HG03066 (cell line): ENCODE results near the gene PRTFDC1.
"Not testable (repeated sequence)": the region's sequence is repeated elsewhere in the genome, so short reads cannot be mapped to it uniquely, and the experiment has no call there.

Experiments used
- ATAC-seq: cut with Tn5 transposase; IDR thresholded peaks from one replicate; pipeline ENCODE4 v1.9.1; 2021; ENCODE audit warnings: low read depth; ENCODE audit not compliant: unreplicated experiment

The PRTFDC1 gene

GRCh38 chr10:24952143-24952706 is at the start of gene PRTFDC1:
PRTFDC1 (minus strand) TSS chr10:24952606; CDS start chr10:24952575, 31 bp downstream.
- ATAC-seq: peak; percentile 30

- ATAC-seq: no peak
Observed at GRCh38 chr10:24998044-24998443, 45.6 kb upstream of the PRTFDC1 start.

GRCh38 chr10:24995072-24995471 is 42.7 kb upstream of the PRTFDC1 start:
- no peak for ATAC-seq

GRCh38 chr10:24993237-24993958 is 41.0 kb upstream of the PRTFDC1 start:
- ATAC-seq: no peak

- ATAC-seq: no peak
Observed at GRCh38 chr10:24992512-24993133, 40.2 kb upstream of the PRTFDC1 start.

- no peak for ATAC-seq
Observed at GRCh38 chr10:24991298-24991697, 38.9 kb upstream of the PRTFDC1 start.

- ATAC-seq: no peak
Observed at GRCh38 chr10:24989867-24990266, 37.5 kb upstream of the PRTFDC1 start.

GRCh38 chr10:24988831-24989640 is 36.6 kb upstream of the PRTFDC1 start:
- no peak for ATAC-seq

GRCh38 chr10:24984906-24985305 is 32.5 kb upstream of the PRTFDC1 start:
- no peak for ATAC-seq

GRCh38 chr10:24983946-24984345 is 31.5 kb upstream of the PRTFDC1 start:
- ATAC-seq: no peak

GRCh38 chr10:24983130-24983529 is 30.7 kb upstream of the PRTFDC1 start:
- ATAC-seq: no peak

- ATAC-seq: peak; percentile 71
Observed at GRCh38 chr10:24982319-24983112, 30.1 kb upstream of the PRTFDC1 start.

- no peak for ATAC-seq
Observed at GRCh38 chr10:24981161-24981710, 28.8 kb upstream of the PRTFDC1 start.

GRCh38 chr10:24979685-24980084 is 27.3 kb upstream of the PRTFDC1 start:
- ATAC-seq: no peak

GRCh38 chr10:24974976-24975375 is 22.6 kb upstream of the PRTFDC1 start:
- ATAC-seq: no peak

GRCh38 chr10:24973163-24973562 is 20.8 kb upstream of the PRTFDC1 start:
- ATAC-seq: no peak

GRCh38 chr10:24971374-24971773 is 19.0 kb upstream of the PRTFDC1 start:
- no peak for ATAC-seq

GRCh38 chr10:24969841-24970281 is 17.5 kb upstream of the PRTFDC1 start:
- ATAC-seq: no peak

GRCh38 chr10:24968951-24969350 is 16.5 kb upstream of the PRTFDC1 start:
- ATAC-seq: not testable (repeated sequence)

- ATAC-seq: no peak
Observed at GRCh38 chr10:24968349-24968748, 15.9 kb upstream of the PRTFDC1 start.
